ENCODE measurements around the gene EEPD1. TPM values are rescaled to one million over a fixed set of nuclear protein-coding genes. Genes with fewer than 3 reads are reported as not detected.

EEPD1 gene
- total RNA-seq, 1 donor from 2014 or later, result 13.9 TPM

GRCh38 chr7:36154255-36155212 lies 1.5 kb downstream of the EEPD1 start:
- DNase-seq (ENCODE audit: low spot score in 2 of 2), result no peak
- no peak for FAIRE-seq

GRCh38 chr7:36155811-36156361 lies 2.8 kb downstream of the EEPD1 start:
- no peak for FAIRE-seq
- DNase-seq (ENCODE audit: low spot score in 2 of 2), result peak in 1 of 2 donors; percentile 22

- FAIRE-seq (no peak), DNase-seq (ENCODE audit: low spot score in 2 of 2) (no peak)
These were observed 4.7 kb downstream of the EEPD1 start for GRCh38 chr7:36157527-36158320.

DNA sequence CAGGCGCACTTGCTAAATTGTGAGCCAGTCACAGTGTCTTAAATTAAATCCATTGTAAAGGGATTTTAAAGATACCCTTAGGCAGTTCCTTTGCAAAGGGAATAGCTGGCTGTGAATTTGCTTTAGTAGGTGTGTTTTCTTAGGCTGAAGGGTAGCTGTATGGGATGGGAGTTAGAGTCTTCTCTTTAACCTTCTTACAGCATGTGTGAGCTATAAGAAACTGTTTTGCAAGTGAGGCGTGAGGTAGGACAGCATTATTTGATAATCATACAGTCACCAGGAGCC lies 5.2 kb downstream of the EEPD1 start:
- DNase-seq (ENCODE audit: low spot score in 2 of 2) (no peak), FAIRE-seq (no peak)

- FAIRE-seq, result no peak
- no peak for DNase-seq (ENCODE audit: low spot score in 2 of 2)
These were observed 6.6 kb downstream of the EEPD1 start for GRCh38 chr7:36159618-36160017.

DNA sequence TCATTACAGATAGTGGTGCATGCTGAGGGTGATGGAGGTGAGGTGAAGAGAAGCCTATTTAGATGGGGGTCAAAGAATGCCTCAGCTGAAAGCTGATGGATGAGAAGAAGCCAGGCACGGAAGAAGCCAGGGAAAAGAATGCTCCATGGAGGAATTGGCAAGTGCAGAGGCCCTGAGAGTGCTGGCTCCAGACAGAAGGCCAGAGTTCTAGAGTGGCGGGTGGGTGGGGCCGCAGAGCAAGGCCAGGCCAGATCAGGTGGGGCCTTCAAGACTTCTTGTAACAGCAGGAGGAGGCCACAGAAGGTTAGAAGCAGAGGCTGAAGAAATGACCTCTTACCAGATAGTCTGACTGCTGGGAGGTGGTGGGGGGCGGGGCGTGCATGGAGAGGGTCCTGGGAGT lies 7.3 kb downstream of the EEPD1 start:
- DNase-seq (ENCODE audit: low spot score in 2 of 2), result no peak
- no peak for FAIRE-seq

- no peak for DNase-seq (ENCODE audit: low spot score in 2 of 2)
- FAIRE-seq, result no peak
These were observed 8.9 kb downstream of the EEPD1 start for GRCh38 chr7:36161996-36162395.

GRCh38 chr7:36165059-36165458 lies 12.0 kb downstream of the EEPD1 start:
- no peak for FAIRE-seq
- DNase-seq (ENCODE audit: low spot score in 2 of 2), result no peak

DNA sequence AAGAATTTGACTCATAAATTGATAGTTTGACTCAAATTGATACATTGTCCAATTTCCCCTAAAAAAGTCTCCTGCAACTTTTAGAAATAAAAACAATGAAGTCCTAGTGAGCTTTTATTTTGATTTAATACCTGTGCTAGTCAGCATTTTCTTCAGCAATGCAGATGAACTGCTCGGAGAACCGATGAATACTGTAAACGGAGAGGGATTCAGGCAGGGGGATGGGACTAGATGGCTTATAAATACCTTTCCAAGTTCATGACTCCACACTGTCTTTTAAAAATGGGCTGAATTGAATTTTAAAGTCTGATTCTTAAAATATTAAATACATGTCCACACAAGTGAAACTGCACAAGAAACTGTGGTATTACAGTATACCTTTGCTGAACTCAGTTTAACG lies 12.7 kb downstream of the EEPD1 start:
- FAIRE-seq, result no peak
- DNase-seq (ENCODE audit: low spot score in 2 of 2), result no peak

DNA sequence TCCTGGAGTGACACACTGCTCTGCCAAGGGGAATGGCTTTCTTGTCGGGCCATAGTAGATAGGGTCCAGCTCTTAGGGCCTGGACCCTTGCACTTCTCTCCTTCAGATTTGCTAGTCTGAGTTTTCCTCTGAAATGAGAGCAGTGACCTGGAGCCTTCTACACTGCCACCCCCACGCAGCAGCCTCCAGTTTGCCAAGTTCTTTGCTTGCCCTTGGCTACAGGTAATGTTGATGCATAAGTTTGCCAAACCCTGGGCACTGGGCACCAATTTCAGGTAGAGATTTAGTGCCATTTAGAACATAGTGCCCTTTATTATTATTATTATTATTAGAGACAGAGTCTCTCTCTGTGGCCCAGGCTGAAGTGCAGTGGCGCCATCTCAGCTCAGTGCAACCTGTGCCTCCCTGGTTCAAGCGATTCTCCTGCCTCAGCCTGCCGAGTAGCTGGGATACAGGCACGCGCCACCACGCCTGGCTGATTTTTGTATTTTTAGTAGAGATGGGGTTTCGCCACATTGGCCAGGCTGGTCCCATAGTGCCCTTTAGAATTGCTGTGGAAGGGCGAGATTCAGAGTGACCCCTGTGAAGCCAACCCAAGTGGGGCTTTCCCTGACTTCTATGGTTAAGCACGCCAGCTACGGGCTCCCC lies 14.5 kb downstream of the EEPD1 start:
- FAIRE-seq (no peak), DNase-seq (ENCODE audit: low spot score in 2 of 2) (no peak)

DNA sequence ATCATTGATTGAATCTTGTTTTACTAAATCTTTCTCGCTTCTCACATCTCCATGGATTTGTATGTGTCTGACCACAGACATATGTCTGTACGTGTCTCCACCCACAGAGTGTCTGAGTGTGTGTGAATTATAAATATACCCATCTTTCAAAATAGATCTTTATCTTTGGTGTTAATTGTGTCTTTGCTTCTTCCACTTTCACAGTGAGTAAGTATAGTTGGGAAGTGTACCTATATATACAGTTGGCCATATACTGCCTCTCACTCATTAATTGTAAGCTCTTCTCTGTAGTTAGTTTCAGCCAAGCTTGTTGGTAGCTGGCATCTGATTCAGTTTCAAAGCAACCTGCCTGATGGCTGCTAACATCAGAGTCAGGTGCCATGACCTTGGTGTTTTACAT lies 18.4 kb downstream of the EEPD1 start:
- DNase-seq (ENCODE audit: low spot score in 2 of 2), result no peak
- FAIRE-seq, result no peak

- DNase-seq (ENCODE audit: low spot score in 2 of 2) (no peak), FAIRE-seq (no peak)
These were observed 22.8 kb downstream of the EEPD1 start for GRCh38 chr7:36175886-36176285.

- no peak for FAIRE-seq
- DNase-seq (ENCODE audit: low spot score in 2 of 2), result no peak
These were observed 23.6 kb downstream of the EEPD1 start for GRCh38 chr7:36176697-36177096.

DNA sequence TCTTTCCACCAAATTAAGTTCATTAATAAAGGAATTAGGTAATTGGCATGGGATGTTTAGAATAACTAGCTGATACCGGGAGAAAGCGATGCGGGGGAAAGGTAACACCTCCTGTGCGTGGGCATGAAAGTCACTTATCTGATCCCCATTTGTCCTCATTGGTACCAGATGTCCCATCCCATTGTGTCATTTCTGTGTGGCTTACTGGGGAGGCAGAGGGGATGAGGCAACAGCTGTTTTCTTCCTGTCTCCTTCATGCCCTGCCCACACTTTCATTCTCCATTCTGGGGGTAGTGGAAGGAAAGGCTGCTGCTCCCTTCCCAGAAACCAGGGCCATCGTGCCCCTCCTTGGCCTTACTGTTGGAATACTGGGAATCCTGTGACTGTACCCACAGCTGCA lies 27.1 kb downstream of the EEPD1 start:
- FAIRE-seq (no peak), DNase-seq (ENCODE audit: low spot score in 2 of 2) (no peak)

GRCh38 chr7:36181668-36182067 lies 28.6 kb downstream of the EEPD1 start:
- FAIRE-seq (no peak), DNase-seq (ENCODE audit: low spot score in 2 of 2) (no peak)

DNA sequence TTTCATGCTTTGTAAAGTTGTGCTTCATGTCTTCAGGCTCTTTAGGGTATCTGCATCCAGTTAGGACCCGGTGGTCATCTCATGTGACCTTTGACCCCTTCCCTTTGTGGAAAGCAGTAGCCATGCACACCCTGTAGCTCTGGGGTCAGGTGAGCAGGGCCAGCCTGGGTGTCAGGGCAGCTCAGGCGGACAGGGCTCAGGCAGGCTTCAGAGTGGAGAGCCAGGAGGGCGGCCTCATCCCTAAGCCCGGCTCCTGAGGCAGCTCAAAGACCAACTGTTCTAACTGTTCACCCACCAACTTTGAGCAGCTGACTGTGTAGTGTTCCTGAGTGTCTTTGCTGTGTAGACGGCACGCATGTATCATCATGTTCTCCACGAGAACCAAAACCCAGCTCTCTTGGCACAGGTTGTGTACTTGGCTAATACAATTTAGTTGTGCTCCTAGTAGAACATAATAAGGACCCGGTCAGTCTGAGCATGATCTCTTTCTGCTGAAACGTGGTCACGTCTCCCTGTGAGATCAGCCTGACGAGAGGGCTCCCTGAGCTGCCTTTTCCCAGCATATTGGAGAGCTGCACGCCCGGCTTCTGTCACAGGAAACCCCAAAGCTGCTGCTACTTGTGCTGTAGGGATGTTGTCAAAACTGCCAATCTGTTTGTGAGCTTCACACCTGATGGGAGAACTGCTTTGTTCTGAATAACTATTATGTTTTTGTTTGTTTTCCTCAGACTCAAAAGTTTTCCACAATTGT lies 30.0 kb downstream of the EEPD1 start:
- DNase-seq (ENCODE audit: low spot score in 2 of 2) (no peak), FAIRE-seq (no peak)

DNA sequence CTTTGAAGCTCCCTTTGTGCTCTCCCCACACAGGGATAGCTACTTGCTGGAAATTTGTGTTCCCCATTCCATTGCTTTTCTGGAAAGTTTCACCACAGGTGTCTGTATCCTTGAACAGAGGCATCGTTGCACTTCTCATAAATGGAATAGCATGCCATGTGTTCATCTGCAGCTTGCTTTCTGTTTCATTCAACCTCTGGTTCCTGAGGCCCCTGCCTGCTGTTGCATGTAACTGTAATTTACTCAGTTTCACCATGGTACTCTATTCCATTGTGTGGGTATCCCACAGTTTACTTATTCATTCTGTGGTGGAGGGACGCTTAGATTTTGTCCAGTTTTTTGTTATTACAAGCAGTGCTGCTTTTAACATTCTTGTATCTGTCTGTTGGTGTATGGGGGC lies 32.0 kb downstream of the EEPD1 start:
- FAIRE-seq, result no peak

GRCh38 chr7:36185756-36186155 lies 32.7 kb downstream of the EEPD1 start:
- DNase-seq (ENCODE audit: low spot score in 2 of 2), result no peak
- FAIRE-seq, result no peak

More for the DNA sequence above, 32.0 kb downstream of the EEPD1 start:
- no peak for DNase-seq (ENCODE audit: low spot score in 2 of 2)

- FAIRE-seq (no peak), DNase-seq (ENCODE audit: low spot score in 2 of 2) (no peak)
These were observed 33.5 kb downstream of the EEPD1 start for GRCh38 chr7:36186359-36187121.

Measured in frontal cortex (tissue), 4 donors.